Measurements from ENCODE around the gene MPND.

Gene MPND

GRCh38 chr19:4371247-4372164, 28.1 kb downstream of the MPND start:
- no peak overlapping the region for H3K4me3 Mint-ChIP-seq
- intact Hi-C loops (cut with micrococcal nuclease): no loop called here

DNA sequence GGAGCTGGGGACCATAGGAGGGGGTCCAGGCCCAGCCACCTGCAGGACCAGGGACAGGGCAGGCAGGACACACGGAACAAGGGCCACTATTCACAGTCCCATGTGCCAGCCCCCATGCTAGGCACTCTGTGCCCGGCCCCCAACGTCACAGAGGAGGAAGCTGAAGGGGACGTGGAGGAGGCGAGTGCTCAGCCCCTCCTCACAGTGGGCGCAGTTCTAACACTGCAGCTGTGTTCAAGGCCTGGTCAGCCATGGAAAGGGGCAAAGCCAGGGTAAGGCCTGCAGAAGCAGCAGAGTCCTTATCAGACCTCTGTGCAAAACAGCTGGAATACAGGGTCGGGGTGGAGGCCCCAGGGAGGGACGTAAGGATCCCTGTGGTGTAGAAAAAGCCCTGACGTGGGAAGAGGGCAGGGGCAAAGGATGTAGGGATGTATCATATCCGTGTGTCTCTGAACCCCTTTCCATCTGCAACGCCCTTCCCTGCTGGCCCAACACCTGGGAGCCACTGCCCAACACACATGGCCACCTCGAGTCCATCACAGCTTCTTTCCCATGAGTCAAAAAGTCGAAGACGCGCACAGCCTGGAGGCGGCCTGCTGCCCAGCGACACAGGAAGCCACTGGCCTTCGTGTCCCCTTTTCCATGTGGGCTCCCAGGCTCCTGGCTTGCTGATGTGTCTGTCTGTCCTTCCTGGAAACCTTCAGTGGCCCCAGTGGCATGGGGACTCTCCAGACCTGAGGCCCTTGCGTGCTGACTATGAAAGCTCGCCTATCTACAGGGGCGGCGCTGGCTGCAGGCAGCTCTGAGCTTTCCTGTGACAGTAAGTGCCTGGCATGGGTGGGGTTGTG, 29.0 kb downstream of the MPND start:
- Mint-ChIP-seq H3K4me3 (no peak overlapping the region), H3K27ac (peak overlapping the region; percentile 91), H3K4me1 (ENCODE audit: low read depth) (peaks cover 99% of the 10 kb centered on the region), H3K9me3 (no peaks in the 10 kb centered on the region), H3K36me3 (ENCODE audit: low read depth) (peaks cover 61% of the 10 kb centered on the region), H3K27me3 (no peaks in the 10 kb centered on the region)
- intact Hi-C loops (cut with micrococcal nuclease): no loop called here

More at GRCh38 chr19:4371247-4372164, 28.1 kb downstream of the MPND start:
- no peaks in the 10 kb centered on the region for H3K27me3 Mint-ChIP-seq
- H3K4me1 Mint-ChIP-seq (ENCODE audit: low read depth): peaks cover 99% of the 10 kb centered on the region
- H3K36me3 Mint-ChIP-seq (ENCODE audit: low read depth): peaks cover 61% of the 10 kb centered on the region
- H3K9me3 Mint-ChIP-seq: no peaks in the 10 kb centered on the region
- H3K27ac Mint-ChIP-seq: peak overlapping the region; percentile 91

GRCh38 chr19:4373013-4373367, 29.6 kb downstream of the MPND start:
- H3K36me3 Mint-ChIP-seq (ENCODE audit: low read depth): peaks cover 61% of the 10 kb centered on the region
- intact Hi-C loops (cut with micrococcal nuclease): no loop called here
- peaks cover 99% of the 10 kb centered on the region for H3K4me1 Mint-ChIP-seq (ENCODE audit: low read depth)
- H3K9me3 Mint-ChIP-seq: no peaks in the 10 kb centered on the region
- no peak overlapping the region for H3K4me3 Mint-ChIP-seq
- peak overlapping the region; percentile 91 for H3K27ac Mint-ChIP-seq
- no peaks in the 10 kb centered on the region for H3K27me3 Mint-ChIP-seq

- H3K27ac Mint-ChIP-seq: peak overlapping the region; percentile 91
- H3K36me3 Mint-ChIP-seq (ENCODE audit: low read depth): peaks cover 66% of the 10 kb centered on the region
- H3K9me3 Mint-ChIP-seq: no peaks in the 10 kb centered on the region
- H3K4me3 Mint-ChIP-seq: peak overlapping the region; percentile 41
- H3K27me3 Mint-ChIP-seq: no peaks in the 10 kb centered on the region
- intact Hi-C loops (cut with micrococcal nuclease): no loop called here
- H3K4me1 Mint-ChIP-seq (ENCODE audit: low read depth): peaks cover 97% of the 10 kb centered on the region
Observed at GRCh38 chr19:4373601-4374497, 30.5 kb downstream of the MPND start.

GRCh38 chr19:4374498-4375163, 31.3 kb downstream of the MPND start:
- intact Hi-C loops (cut with micrococcal nuclease): no loop called here
- peak overlapping the region; percentile 41 for H3K4me3 Mint-ChIP-seq
- H3K9me3 Mint-ChIP-seq: no peaks in the 10 kb centered on the region
- no peaks in the 10 kb centered on the region for H3K27me3 Mint-ChIP-seq
- H3K27ac Mint-ChIP-seq: peak overlapping the region; percentile 91
- peaks cover 98% of the 10 kb centered on the region for H3K4me1 Mint-ChIP-seq (ENCODE audit: low read depth)
- H3K36me3 Mint-ChIP-seq (ENCODE audit: low read depth): peaks cover 74% of the 10 kb centered on the region

- H3K27ac Mint-ChIP-seq: peak overlapping the region; percentile 91
- peaks cover 98% of the 10 kb centered on the region for H3K4me1 Mint-ChIP-seq (ENCODE audit: low read depth)
- no peaks in the 10 kb centered on the region for H3K27me3 Mint-ChIP-seq
- intact Hi-C loops (cut with micrococcal nuclease): no loop called here
- peak overlapping the region; percentile 5 for H3K4me3 Mint-ChIP-seq
- peaks cover 78% of the 10 kb centered on the region for H3K36me3 Mint-ChIP-seq (ENCODE audit: low read depth)
- H3K9me3 Mint-ChIP-seq: no peaks in the 10 kb centered on the region
Observed at GRCh38 chr19:4375164-4376027, 32.0 kb downstream of the MPND start.

- peaks cover 98% of the 10 kb centered on the region for H3K4me1 Mint-ChIP-seq (ENCODE audit: low read depth)
- H3K9me3 Mint-ChIP-seq: no peaks in the 10 kb centered on the region
- peaks cover 70% of the 10 kb centered on the region for H3K36me3 Mint-ChIP-seq (ENCODE audit: low read depth)
- H3K27ac Mint-ChIP-seq: peak overlapping the region; percentile 91
- intact Hi-C loops (cut with micrococcal nuclease): no loop called here
- H3K27me3 Mint-ChIP-seq: no peaks in the 10 kb centered on the region
- H3K4me3 Mint-ChIP-seq: peak overlapping the region; percentile 37
Observed at GRCh38 chr19:4376028-4376670, 32.8 kb downstream of the MPND start.

DNA sequence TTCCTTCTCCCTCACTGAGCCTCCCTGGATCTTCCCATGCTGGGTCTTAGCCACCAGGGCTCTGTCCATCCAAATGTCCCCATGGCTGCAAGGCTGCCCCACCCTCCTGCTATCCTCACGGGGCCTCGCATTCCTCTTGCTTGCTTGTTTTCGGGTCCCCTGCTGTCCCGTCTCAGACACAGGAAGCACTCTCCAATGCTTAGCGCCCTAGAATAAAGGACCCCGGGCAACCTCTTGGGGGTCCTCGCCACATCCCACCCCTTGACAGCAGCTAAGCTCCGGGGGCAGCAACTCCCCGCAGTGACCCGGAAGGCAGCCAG, 33.3 kb downstream of the MPND start:
- Mint-ChIP-seq H3K4me1 (ENCODE audit: low read depth) (peaks cover 98% of the 10 kb centered on the region), H3K27ac (peak overlapping the region; percentile 91)

GRCh38 chr19:4376991-4377781, 33.8 kb downstream of the MPND start:
- no peaks in the 10 kb centered on the region for H3K9me3 Mint-ChIP-seq
- H3K4me3 Mint-ChIP-seq: no peak overlapping the region
- peaks cover 60% of the 10 kb centered on the region for H3K36me3 Mint-ChIP-seq (ENCODE audit: low read depth)
- peak overlapping the region; percentile 91 for H3K27ac Mint-ChIP-seq
- intact Hi-C loops (cut with micrococcal nuclease): no loop called here
- H3K4me1 Mint-ChIP-seq (ENCODE audit: low read depth): peaks cover 98% of the 10 kb centered on the region
- H3K27me3 Mint-ChIP-seq: no peaks in the 10 kb centered on the region

More for the DNA sequence above, 33.3 kb downstream of the MPND start:
- intact Hi-C loops (cut with micrococcal nuclease): no loop called here
- peak overlapping the region; percentile 37 for H3K4me3 Mint-ChIP-seq
- no peaks in the 10 kb centered on the region for H3K9me3 Mint-ChIP-seq
- H3K27me3 Mint-ChIP-seq: no peaks in the 10 kb centered on the region
- H3K36me3 Mint-ChIP-seq (ENCODE audit: low read depth): peaks cover 66% of the 10 kb centered on the region

- H3K4me3 Mint-ChIP-seq: no peak overlapping the region
- peaks cover 56% of the 10 kb centered on the region for H3K36me3 Mint-ChIP-seq (ENCODE audit: low read depth)
- no peaks in the 10 kb centered on the region for H3K27me3 Mint-ChIP-seq
- no peak overlapping the region for H3K27ac Mint-ChIP-seq
- intact Hi-C loops (cut with micrococcal nuclease): no loop called here
- H3K9me3 Mint-ChIP-seq: no peaks in the 10 kb centered on the region
- H3K4me1 Mint-ChIP-seq (ENCODE audit: low read depth): peaks cover 90% of the 10 kb centered on the region
Observed at GRCh38 chr19:4378886-4379285, 35.5 kb downstream of the MPND start.

GRCh38 chr19:4379383-4380253, 36.3 kb downstream of the MPND start:
- H3K4me1 Mint-ChIP-seq (ENCODE audit: low read depth): peaks cover 84% of the 10 kb centered on the region
- peaks cover 62% of the 10 kb centered on the region for H3K36me3 Mint-ChIP-seq (ENCODE audit: low read depth)
- intact Hi-C loops (cut with micrococcal nuclease): no loop called here

More at GRCh38 chr19:4379383-4380253, 36.3 kb downstream of the MPND start:
- Mint-ChIP-seq H3K27ac (peak overlapping the region; percentile 73), H3K4me3 (peak overlapping the region; percentile 43), H3K27me3 (no peaks in the 10 kb centered on the region), H3K9me3 (no peaks in the 10 kb centered on the region)
